ENCODE data around the gene GPRC5C.

Gene GPRC5C

GRCh38 chr17:74446551-74447500 lies 14.9 kb downstream of the GPRC5C start:
- H3K27me3 ChIP-seq (ENCODE audit: insufficient read depth, low read length) = no peaks in the 10 kb centered on the region
- H3K4me1 ChIP-seq (ENCODE audit: insufficient read depth, low read length) = no peaks in the 10 kb centered on the region
- no peak overlapping the region for H3K4me3 ChIP-seq (ENCODE audit: low read length)
- no peak overlapping the region for H2AFZ ChIP-seq (ENCODE audit: low read depth, low read length)
- no peaks in the 10 kb centered on the region for H3K36me3 ChIP-seq (ENCODE audit: insufficient read depth, low read length)
- H3K9me3 ChIP-seq (ENCODE audit: low read length) = no peaks in the 10 kb centered on the region

GRCh38 chr17:74447628-74448159 lies 15.8 kb downstream of the GPRC5C start:
- Histone ChIP-seq H3K27me3 (ENCODE audit: insufficient read depth, low read length) (no peaks in the 10 kb centered on the region), H2AFZ (ENCODE audit: low read depth, low read length) (no peak overlapping the region), H3K4me1 (ENCODE audit: insufficient read depth, low read length) (no peaks in the 10 kb centered on the region), H3K36me3 (ENCODE audit: insufficient read depth, low read length) (no peaks in the 10 kb centered on the region), H3K4me3 (ENCODE audit: low read length) (no peak overlapping the region), H3K9me3 (ENCODE audit: low read length) (no peaks in the 10 kb centered on the region)

- Histone ChIP-seq H3K27me3 (ENCODE audit: insufficient read depth, low read length) (peaks cover 7% of the 10 kb centered on the region), H3K4me1 (ENCODE audit: insufficient read depth, low read length) (no peaks in the 10 kb centered on the region), H3K9me3 (ENCODE audit: low read length) (no peaks in the 10 kb centered on the region), H3K4me3 (ENCODE audit: low read length) (no peak overlapping the region), H2AFZ (ENCODE audit: low read depth, low read length) (no peak overlapping the region), H3K36me3 (ENCODE audit: insufficient read depth, low read length) (no peaks in the 10 kb centered on the region)
Measured at GRCh38 chr17:74448756-74449155, 16.9 kb downstream of the GPRC5C start.

- H2AFZ ChIP-seq (ENCODE audit: low read depth, low read length) = no peak overlapping the region
- no peaks in the 10 kb centered on the region for H3K9me3 ChIP-seq (ENCODE audit: low read length)
- no peak overlapping the region for H3K4me3 ChIP-seq (ENCODE audit: low read length)
- H3K4me1 ChIP-seq (ENCODE audit: insufficient read depth, low read length) = peaks cover 3% of the 10 kb centered on the region
- H3K36me3 ChIP-seq (ENCODE audit: insufficient read depth, low read length) = no peaks in the 10 kb centered on the region
- H3K27me3 ChIP-seq (ENCODE audit: insufficient read depth, low read length) = peaks cover 7% of the 10 kb centered on the region
Measured at GRCh38 chr17:74449306-74449705, 17.4 kb downstream of the GPRC5C start.

- Histone ChIP-seq H3K27me3 (ENCODE audit: insufficient read depth, low read length) (peaks cover 7% of the 10 kb centered on the region), H3K9me3 (ENCODE audit: low read length) (no peaks in the 10 kb centered on the region), H3K36me3 (ENCODE audit: insufficient read depth, low read length) (no peaks in the 10 kb centered on the region), H3K4me3 (ENCODE audit: low read length) (no peak overlapping the region), H3K4me1 (ENCODE audit: insufficient read depth, low read length) (peaks cover 7% of the 10 kb centered on the region), H2AFZ (ENCODE audit: low read depth, low read length) (no peak overlapping the region)
Measured at GRCh38 chr17:74449773-74450172, 17.9 kb downstream of the GPRC5C start.

GRCh38 chr17:74450231-74450630 lies 18.3 kb downstream of the GPRC5C start:
- Histone ChIP-seq H3K4me1 (ENCODE audit: insufficient read depth, low read length) (peaks cover 11% of the 10 kb centered on the region), H3K9me3 (ENCODE audit: low read length) (no peaks in the 10 kb centered on the region), H2AFZ (ENCODE audit: low read depth, low read length) (no peak overlapping the region), H3K27me3 (ENCODE audit: insufficient read depth, low read length) (peaks cover 7% of the 10 kb centered on the region), H3K4me3 (ENCODE audit: low read length) (no peak overlapping the region), H3K36me3 (ENCODE audit: insufficient read depth, low read length) (no peaks in the 10 kb centered on the region)

GRCh38 chr17:74450925-74451403 lies 19.1 kb downstream of the GPRC5C start:
- Histone ChIP-seq H3K4me3 (ENCODE audit: low read length) (no peak overlapping the region), H2AFZ (ENCODE audit: low read depth, low read length) (no peak overlapping the region), H3K27me3 (ENCODE audit: insufficient read depth, low read length) (peaks cover 7% of the 10 kb centered on the region), H3K36me3 (ENCODE audit: insufficient read depth, low read length) (no peaks in the 10 kb centered on the region), H3K4me1 (ENCODE audit: insufficient read depth, low read length) (peaks cover 15% of the 10 kb centered on the region), H3K9me3 (ENCODE audit: low read length) (no peaks in the 10 kb centered on the region)

GRCh38 chr17:74451557-74451956 lies 19.7 kb downstream of the GPRC5C start:
- Histone ChIP-seq H3K4me1 (ENCODE audit: insufficient read depth, low read length) (peaks cover 15% of the 10 kb centered on the region), H3K9me3 (ENCODE audit: low read length) (no peaks in the 10 kb centered on the region), H3K4me3 (ENCODE audit: low read length) (no peak overlapping the region), H2AFZ (ENCODE audit: low read depth, low read length) (no peak overlapping the region), H3K36me3 (ENCODE audit: insufficient read depth, low read length) (no peaks in the 10 kb centered on the region), H3K27me3 (ENCODE audit: insufficient read depth, low read length) (peaks cover 7% of the 10 kb centered on the region)

- H2AFZ ChIP-seq (ENCODE audit: low read depth, low read length) = no peak overlapping the region
- no peak overlapping the region for H3K4me3 ChIP-seq (ENCODE audit: low read length)
Measured at GRCh38 chr17:74452033-74452840, 20.3 kb downstream of the GPRC5C start.

GRCh38 chr17:74452841-74453661 lies 21.2 kb downstream of the GPRC5C start:
- no peaks in the 10 kb centered on the region for H3K9me3 ChIP-seq (ENCODE audit: low read length)
- no peaks in the 10 kb centered on the region for H3K36me3 ChIP-seq (ENCODE audit: insufficient read depth, low read length)
- no peak overlapping the region for H2AFZ ChIP-seq (ENCODE audit: low read depth, low read length)
- H3K27me3 ChIP-seq (ENCODE audit: insufficient read depth, low read length) = peaks cover 7% of the 10 kb centered on the region
- H3K4me3 ChIP-seq (ENCODE audit: low read length) = no peak overlapping the region
- H3K4me1 ChIP-seq (ENCODE audit: insufficient read depth, low read length) = peaks cover 15% of the 10 kb centered on the region

More at GRCh38 chr17:74452033-74452840, 20.3 kb downstream of the GPRC5C start:
- peaks cover 15% of the 10 kb centered on the region for H3K4me1 ChIP-seq (ENCODE audit: insufficient read depth, low read length)
- peaks cover 7% of the 10 kb centered on the region for H3K27me3 ChIP-seq (ENCODE audit: insufficient read depth, low read length)
- H3K9me3 ChIP-seq (ENCODE audit: low read length) = no peaks in the 10 kb centered on the region
- H3K36me3 ChIP-seq (ENCODE audit: insufficient read depth, low read length) = no peaks in the 10 kb centered on the region

GRCh38 chr17:74453665-74454196 lies 21.8 kb downstream of the GPRC5C start:
- Histone ChIP-seq H3K27me3 (ENCODE audit: insufficient read depth, low read length) (peaks cover 7% of the 10 kb centered on the region), H3K4me1 (ENCODE audit: insufficient read depth, low read length) (peaks cover 15% of the 10 kb centered on the region), H3K4me3 (ENCODE audit: low read length) (peak overlapping the region; percentile 47), H3K36me3 (ENCODE audit: insufficient read depth, low read length) (no peaks in the 10 kb centered on the region), H3K9me3 (ENCODE audit: low read length) (no peaks in the 10 kb centered on the region), H2AFZ (ENCODE audit: low read depth, low read length) (no peak overlapping the region)

Measured in neuron (in vitro differentiated cells).